HG02970 (cell line): Measurements from ENCODE around the gene CCER1.

ENCODE experiments used
- ATAC-seq: cut with Tn5 transposase; IDR thresholded peaks from one replicate; pipeline ENCODE4 v1.9.1; 2021; ENCODE audit warnings: mild to moderate bottlenecking, moderate library complexity, moderate number of reproducible peaks; ENCODE audit not compliant: unreplicated experiment, low FRiP score

Gene CCER1

DNA sequence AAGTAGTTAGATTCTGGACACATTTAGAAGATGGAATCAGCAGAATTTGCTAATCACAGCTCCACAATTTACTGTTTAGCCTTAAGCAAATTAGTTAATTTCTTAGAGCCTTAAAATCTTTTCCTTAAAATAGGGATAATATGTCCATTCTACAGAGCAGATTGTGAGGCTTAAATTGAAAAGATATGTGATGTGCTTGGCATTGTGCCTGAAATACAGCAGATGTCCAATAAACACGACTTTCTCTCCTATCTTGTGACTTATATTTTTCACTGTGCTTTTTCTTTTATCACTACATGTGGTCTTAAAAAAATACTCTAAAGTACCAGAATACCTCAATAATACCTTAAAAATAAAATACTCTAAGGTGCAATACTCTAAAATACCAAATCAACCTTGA is 30.6 kb downstream of the CCER1 start:
- ATAC-seq: no peak

DNA sequence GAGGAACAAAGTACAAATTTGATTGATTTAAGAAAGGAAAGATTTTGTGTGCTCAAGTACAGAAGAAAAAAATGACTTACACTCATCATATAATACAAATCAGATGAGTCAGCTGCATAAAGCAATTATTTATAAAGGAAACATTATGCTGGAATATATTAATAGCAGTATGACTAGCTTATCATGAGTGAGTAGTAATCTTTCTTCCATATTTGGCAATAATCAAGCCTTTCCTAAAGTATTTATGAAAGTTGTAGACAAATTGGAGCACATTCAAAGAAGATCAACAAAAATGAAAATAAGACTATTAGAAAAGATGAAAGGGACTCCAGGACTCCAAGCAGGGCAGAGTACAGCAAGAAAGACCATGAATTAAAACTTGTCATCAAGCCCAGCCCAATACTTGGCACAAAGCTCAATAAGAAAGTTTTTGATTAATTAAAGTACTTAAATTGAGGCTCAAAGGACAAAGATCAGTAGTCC is 32.8 kb downstream of the CCER1 start:
- ATAC-seq: no peak

DNA sequence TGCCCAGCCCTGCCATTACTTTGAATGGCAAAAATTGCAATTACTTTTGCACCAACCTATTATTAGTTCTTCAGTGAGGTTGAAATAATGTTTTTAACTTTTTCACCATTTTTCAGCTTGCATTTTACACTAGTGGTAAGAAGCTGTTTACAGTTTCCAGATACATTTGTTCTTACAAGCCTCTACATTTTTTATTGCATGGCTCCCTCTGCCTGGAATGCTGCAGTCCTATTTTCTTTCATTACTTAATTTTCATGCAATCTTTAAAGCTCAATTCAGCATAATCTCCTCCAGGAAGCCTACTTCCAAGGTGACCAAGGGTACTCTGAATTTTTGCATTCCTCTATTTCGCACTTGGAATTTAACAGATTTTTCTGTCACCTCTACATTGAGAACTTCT is 33.4 kb downstream of the CCER1 start:
- ATAC-seq: no peak

DNA sequence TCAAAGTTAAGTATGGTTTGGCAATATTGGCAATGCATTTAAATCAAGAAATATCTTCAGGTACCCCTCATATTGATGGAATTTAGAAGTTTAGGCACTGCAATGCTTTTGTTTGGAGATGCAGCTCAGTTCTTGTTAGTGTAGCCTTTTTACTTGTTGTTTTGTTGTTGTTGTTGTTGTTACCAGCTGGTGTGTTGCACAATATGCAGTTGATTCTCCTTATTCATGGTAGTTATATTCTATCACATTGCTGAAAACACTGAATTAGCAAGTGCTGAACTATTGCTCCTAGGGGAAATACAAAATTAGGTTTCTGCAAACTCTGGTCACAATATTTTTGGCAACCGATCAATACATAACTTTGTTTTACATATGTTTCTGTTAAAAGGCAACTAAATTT is 34.8 kb downstream of the CCER1 start:
- no peak for ATAC-seq

DNA sequence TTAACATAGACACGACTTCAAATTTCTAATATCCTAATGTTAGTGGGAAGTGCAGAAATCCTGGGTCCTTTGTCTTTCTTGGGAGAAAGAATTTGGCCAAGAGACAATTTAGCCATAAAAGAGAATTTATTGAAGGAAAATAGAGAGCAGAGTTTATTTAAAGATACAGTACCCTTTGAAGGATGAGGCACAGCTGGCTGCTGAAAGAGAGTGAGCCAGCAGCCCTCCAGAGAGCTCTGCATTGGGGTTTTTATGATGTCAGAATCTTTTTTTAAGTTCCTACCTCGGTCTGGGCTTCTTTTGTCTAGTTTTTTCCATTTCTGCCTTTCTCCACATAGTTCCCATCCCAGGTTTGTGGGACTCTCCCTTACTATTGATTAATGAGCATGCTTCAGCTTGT is 37.5 kb downstream of the CCER1 start:
- no peak for ATAC-seq

DNA sequence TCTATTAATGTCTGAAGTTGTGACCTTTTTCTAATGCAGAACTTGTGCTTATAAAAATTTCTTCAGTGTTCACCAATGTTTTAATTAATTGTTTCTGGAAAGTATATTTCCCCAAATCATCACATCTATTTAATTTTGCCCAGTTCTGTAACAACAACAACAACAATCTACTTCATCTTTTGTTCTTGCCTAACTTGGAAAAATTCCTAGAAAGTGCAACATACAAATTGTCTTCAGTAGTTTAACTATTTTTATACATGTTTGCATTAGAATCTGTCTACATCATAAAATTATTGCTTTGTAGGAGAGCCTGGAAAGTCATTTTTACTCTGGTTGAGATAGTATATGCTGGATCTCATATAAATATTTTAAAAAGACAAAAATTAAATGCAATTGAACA is 38.5 kb downstream of the CCER1 start:
- no peak for ATAC-seq

DNA sequence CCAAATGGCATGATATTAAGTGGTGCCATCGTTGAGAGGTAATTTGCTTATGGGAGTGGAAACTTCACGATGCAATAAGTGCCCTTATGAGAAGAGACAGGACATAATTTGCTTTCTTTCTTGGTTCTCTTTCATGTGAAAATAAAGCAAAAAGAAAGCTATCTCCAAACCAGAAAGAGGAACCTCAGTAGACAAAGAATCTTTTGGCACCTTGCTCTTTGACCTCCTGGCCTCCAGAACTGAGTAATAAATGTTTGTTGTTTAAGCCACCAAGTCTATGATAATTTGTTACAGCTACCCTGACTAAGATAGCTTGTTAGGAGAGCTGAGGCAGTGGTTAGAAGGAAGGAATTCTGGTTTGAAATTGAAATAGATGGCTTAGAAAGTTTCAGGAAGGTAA is 39.6 kb downstream of the CCER1 start:
- ATAC-seq: no peak

DNA sequence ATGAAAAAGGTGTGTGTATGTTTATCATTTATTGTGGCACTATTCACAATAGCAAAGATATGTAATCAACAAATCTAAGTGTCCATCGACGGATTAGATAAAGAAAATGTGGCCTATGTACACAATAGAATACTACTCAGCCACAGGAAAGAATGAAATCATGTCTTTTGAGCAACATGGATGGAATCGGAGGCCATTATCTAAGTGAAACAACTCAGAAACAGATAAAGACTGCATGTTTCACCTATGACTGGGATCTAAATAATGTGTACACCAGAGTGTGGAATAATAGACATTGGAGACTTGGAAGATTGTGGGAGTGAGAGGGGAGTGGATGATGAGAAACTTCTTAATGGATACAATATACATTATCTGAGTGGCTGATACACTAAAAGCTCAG is 44.0 kb downstream of the CCER1 start:
- no peak for ATAC-seq

DNA sequence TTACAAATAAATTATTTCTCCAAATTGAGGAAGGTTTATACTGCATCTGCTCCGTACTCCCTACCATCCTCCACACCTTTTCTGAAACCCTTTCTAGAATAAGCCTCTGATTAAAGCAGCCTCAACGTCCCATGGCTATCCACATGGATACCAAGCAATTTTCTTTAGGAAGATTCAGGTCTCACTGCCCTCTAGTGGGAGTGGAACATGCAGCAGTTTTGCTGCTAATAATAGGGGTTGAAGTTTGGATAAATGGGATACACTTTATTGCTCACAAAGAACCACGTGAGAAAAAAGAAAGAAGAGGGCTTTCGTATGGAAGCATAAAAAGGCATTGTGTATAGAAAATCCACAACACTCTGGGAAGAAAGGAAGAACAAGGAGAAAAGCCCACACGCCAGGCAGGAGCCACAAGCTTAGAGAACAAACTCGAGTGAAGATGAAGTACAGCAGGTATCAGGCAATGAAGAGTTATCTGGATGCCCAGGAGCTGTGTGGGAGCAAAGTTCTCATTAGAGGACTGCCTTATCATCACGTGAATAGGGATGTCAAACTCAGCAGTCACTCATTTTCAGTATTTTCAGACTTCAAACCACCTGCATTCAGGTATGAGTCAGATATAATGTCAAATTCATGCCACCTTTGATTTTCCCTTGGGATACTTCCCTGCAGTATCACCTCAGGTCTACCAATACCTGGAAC is 45.8 kb downstream of the CCER1 start:
- ATAC-seq: no peak

DNA sequence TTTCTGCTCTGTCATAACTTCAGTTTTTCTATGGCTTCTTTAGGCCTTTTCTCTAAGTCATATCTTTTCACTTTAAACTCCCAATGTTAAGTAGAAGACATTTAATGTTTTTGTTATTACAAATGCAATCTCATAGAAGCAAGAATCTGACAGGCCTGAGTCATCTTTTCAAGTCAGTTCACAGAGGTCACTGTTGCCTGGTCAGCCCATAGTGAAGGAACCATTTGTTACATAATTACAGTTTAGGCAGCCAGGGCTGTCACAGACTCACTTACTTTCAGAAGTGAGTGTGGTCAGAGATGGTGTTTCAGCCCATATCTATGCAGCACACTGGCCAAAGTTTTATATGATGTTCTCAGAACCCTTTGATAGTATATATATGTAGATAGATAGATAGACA is 46.5 kb downstream of the CCER1 start:
- ATAC-seq: no peak

DNA sequence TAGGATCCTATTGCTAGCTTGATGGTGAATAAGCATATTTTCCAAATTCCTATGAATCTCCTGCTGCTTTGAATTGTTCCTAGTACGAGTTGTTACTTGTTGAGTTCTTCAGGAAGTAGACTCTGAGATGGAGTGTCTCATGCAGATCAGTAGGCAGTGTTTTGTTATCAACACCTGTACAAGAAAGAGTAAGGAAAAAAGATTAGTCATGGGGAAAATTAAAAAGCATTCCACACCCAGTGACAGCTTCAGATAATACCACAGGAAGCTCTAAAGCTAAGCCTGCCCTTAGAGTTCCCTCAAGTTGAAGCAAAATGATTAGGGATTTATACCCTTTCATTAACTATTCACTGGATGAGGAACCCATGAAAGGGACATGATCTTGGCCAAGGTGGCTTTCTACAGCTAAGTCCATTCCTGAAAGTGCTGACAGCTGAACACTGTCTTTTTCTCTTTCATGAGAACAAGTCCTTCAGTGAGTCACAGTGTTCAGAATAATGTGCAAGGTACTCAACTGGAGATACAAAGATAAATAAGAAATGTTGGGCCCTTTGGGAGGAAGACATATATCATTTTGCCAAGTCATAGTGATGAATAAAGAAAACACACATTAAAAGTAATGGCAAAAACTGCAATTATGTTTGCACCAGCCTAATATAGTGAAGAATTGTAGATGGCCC is 49.1 kb downstream of the CCER1 start:
- no peak for ATAC-seq

DNA sequence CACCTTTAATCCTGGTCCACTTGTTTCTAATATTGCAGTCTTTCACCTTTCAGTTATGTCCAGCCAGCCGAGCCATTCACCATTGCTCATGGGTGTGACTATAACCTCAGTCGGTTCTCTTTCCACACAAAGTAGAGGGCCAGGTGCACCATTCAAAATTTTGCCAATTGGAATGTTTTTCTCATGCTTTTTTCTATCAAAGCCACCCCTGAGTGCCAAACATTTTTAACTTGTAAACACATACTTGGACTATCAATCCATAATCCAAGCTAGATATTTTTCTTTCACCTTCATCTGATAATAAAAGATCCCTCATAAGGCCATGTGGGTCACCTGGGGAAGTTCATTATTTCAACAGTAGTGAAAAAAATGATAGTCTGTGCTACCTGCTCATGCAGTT is 52.4 kb downstream of the CCER1 start:
- no peak for ATAC-seq
